GM19455 (cell line): Measurements from ENCODE around the gene RPP14.

Experiments
- ATAC-seq: cut with Tn5 transposase; IDR thresholded peaks from one replicate; pipeline ENCODE4 v1.9.1; 2021; ENCODE audit not compliant: unreplicated experiment

Gene RPP14

DNA sequence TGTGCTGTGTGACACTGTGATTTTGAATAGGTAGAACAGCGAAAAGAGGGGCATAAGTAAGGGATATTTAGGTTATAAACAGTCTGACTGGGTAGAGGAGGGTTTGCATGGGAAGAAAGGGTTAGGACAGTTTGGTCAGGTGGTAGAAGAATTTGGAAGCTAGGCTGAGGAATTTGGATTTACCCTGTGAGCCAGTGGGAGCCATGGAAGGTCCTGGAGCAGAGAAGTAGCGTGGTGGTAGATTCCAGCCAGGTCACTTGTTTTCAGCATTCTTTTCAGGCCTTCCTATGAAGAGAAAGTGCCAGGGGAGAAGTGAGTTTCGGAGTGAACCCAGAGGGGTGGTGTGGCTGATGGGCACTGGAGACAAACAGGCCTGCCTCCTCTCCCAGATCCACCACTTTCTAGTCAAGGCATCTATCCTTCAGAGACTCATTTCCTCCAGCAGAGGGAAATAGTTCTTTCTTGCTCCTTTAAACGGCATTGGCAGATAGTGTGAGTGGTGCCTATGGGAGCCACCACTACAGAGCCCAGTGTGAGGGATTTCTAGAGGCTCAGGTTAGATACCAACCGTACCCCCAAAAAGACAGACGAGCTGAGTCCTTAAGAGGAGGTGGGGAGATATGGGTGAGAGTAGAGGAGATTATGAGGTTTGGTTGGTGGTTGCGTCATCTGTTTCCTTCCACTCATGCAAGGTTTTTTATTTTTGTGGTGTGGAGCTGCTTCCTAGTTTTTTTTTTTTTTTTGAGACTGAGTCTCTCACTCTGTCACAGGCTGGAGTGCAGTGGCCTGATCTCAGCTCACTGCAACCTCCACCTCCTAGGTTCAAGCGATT lies 47.9 kb downstream of the RPP14 start:
- no peak for ATAC-seq

DNA sequence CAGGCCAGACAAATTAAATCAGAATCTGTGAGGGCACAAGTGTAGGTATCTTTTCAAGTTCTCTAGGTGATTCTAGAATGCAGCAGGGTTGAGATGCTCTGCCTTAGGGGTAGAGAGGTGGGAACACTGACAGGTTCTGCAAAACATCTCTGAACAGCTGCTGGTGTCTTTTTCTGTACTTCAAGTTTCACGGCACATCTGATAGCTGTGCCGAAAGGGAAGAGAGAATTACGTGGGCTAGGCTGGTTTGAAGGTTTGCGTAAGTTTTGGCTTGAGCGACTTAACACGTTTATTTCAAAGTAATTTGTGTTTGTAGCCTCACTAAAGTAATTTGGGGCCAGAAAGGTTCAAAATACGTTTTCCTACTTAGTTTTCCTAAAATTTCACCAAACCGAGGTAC lies 49.1 kb downstream of the RPP14 start:
- ATAC-seq: peak; percentile 66

DNA sequence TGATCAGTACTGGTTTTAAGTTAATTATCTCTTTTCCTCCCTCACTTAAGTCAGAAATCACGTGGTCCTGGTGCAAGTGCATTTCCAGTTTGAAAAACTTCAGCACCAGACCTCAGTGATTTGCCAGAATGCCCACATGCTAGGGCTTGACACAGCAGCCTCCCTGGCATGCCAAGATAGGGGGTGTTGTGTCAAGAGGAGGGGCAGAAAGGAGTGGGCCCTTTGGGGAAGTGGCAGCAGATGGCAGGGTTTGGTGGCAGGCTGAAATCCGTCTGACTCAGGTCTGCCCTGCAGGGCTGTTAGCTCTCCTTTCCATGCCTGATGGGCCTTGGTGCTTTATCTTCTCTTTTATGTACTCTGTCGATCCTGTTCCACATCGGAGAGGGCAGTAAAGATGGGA lies 50.0 kb downstream of the RPP14 start:
- ATAC-seq: no peak

DNA sequence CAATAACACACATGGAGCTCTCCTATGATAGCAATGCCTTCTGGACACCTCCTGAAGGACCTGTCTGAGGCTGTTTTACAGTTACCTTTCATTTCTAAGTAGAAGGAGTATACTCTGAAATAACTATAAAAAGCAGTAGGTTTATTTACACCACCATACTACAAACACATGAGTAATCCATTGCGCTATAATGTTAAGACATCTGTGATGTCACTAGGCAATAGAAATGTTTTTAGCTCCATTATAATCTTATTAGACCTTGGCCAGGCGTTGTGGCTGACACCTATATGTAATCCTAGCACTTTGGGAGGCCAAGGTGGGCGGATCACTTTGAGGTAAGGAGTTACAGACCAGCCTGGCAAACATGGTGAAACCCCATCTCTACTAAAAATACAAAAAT lies 51.4 kb downstream of the RPP14 start:
- ATAC-seq: no peak

DNA sequence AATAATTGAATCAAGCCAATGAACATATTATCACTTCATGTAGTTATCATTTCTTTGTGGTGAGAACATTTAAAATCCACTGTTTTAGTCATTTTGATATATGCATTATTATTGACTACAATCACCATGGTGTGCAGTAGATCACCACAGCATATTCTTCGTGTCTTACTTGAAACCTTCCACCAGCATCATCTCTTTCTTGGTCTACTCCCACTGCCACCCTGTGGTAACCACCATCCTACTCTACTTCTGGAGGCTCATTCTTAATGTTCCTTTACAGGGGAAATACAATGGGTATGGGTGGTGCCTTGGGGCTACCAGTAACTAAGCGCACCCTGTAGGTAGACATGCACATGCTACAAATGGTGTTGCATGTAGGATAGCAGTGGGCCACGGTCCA lies 52.0 kb downstream of the RPP14 start:
- no peak for ATAC-seq

DNA sequence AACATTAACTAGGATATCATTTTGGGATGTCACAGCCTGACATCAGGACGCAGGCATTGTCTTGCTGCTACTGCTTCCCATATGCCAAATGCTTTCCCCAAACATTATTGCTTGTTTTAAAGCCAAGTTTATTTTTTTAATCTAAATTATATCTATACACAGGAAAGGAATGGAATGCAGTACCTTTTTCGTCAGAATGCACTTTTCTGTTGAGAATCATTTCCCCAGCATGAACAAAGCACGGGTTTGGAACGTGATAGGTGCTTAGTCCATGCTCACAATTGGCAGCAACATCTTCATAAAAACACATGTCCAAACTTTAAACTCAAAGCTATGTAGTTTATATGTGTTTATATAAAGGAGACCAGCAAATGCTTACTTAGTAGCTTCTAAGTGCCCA lies 52.8 kb downstream of the RPP14 start:
- ATAC-seq: no peak

DNA sequence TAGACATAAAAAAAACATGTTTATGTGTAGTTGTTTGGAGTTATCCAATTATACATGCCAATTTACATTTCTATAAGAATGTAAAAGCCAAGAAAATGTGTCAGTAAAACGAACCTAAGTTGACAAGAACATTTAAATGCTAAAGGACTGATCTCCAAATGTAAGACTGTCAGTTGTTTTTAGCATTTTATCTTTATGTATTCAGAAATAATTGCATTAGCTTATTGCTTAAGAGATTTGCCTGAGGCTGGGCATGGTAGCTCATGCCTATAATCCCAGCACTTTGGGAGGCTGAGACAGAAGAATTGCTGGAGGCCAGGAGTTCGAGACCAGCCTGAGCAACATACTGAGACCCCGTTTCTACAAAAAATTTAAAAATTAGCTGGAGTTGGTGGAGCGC lies 53.6 kb downstream of the RPP14 start:
- no peak for ATAC-seq

DNA sequence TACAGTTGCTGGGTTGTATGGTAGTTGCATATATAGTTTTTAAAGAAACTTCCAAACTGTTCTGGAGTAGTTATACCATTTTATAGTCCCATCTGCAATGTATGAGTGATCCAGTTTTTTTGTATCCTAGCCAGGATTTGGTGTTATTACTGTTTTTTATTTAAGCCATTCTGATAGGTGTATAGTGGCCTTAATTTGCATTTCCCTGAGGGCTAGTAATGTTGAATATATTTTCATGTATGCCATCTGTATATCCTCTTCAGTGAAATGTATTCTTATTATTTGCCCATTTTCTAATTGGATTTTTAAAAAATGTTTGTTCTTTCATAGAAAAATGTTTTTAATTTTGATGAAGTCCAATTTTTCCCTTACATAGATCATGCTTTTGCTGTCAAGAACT lies 55.8 kb downstream of the RPP14 start:
- no peak for ATAC-seq

DNA sequence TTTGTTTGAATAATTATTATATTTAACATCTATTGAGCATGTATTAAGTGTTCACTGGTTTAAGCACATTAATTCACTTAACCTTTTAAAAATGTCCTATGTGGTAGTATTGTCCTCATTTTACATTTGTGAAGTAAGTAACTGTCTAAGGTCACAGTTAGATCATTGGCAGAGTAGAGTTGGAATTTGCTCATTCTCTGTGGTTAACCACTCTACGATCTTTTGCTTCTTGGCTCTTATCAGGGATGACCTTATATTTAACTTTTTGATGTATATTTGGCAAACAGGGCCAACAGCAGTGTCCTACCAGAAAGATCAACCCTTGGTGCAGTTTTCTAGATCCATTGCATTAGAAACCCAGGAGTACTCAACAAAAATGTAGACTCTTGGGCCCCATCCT lies 60.7 kb downstream of the RPP14 start:
- ATAC-seq: no peak

DNA sequence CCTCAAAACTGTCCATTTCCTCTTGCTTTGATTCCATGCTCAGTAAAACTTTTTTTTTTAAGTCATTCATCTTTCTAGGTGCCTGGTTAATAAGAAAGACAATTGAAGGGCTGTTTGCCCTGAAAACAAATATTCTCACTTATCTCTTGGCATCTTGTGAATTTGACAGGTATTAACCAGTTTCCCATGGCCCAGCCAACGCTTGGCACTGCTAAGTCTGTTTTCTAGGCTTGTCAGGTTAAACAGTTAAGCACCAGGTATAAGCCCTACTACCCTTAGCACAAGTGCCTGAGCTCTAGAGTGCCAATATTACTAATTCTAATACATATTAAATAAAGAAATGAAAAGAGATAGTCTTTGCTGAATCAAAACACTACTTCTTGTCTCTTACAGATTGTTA lies 63.0 kb downstream of the RPP14 start:
- no peak for ATAC-seq
